Mononuclear cell (primary cell): ENCODE results near the gene NCKAP5L. TPM values are rescaled to one million over a fixed set of nuclear protein-coding genes. Genes with fewer than 3 reads are reported as not detected.

ENCODE experiments used
- H3K27me3 ChIP-seq: 2 replicates; pipeline ENCODE4 v1.6.0; 2011; ENCODE audit warnings: low read length, control low read depth; ENCODE audit not compliant: insufficient read depth
- H3K4me1 ChIP-seq: 2 replicates; pipeline ENCODE4 v1.5.1; 2011; ENCODE audit warnings: mild to moderate bottlenecking, low read length, control low read depth; ENCODE audit not compliant: insufficient read depth
- H3K4me3 ChIP-seq: 2 replicates; pipeline ENCODE4 v1.5.1; 2011; ENCODE audit warnings: mild to moderate bottlenecking, low read length, moderate library complexity
- H3K9me3 ChIP-seq: 2 replicates; pipeline ENCODE4 v1.5.1; 2011; ENCODE audit warnings: low read depth, mild to moderate bottlenecking, control low read depth, low read length
- total RNA-seq: library from RNA; depleted of rRNA; stranded (reverse); fragments of >200 nt; gene quantifications from one replicate; pipeline ENCODE4 v1.2.3, GENCODE V29; 2012

Gene NCKAP5L
- total RNA-seq, 1 donor = 13.7 TPM

GRCh38 chr12:49818241-49818895 is 9.8 kb downstream of the NCKAP5L start:
- no peaks in the 10 kb centered on the region for H3K27me3 ChIP-seq
- H3K9me3 ChIP-seq = no peaks in the 10 kb centered on the region
- H3K4me1 ChIP-seq = peaks cover 25% of the 10 kb centered on the region
- no peak overlapping the region for H3K4me3 ChIP-seq

- H3K4me3 ChIP-seq = no peak overlapping the region
- no peaks in the 10 kb centered on the region for H3K27me3 ChIP-seq
- peaks cover 7% of the 10 kb centered on the region for H3K4me1 ChIP-seq
- no peaks in the 10 kb centered on the region for H3K9me3 ChIP-seq
These were observed 15.1 kb downstream of the NCKAP5L start for GRCh38 chr12:49813131-49813530.

- Histone ChIP-seq H3K4me1 (peaks cover 7% of the 10 kb centered on the region), H3K27me3 (no peaks in the 10 kb centered on the region), H3K4me3 (no peak overlapping the region), H3K9me3 (no peaks in the 10 kb centered on the region)
These were observed 16.2 kb downstream of the NCKAP5L start for GRCh38 chr12:49811961-49812401.

- H3K4me1 ChIP-seq = peaks cover 7% of the 10 kb centered on the region
- H3K4me3 ChIP-seq = no peak overlapping the region
- no peaks in the 10 kb centered on the region for H3K27me3 ChIP-seq
These were observed 17.1 kb downstream of the NCKAP5L start for GRCh38 chr12:49811136-49811535.

DNA sequence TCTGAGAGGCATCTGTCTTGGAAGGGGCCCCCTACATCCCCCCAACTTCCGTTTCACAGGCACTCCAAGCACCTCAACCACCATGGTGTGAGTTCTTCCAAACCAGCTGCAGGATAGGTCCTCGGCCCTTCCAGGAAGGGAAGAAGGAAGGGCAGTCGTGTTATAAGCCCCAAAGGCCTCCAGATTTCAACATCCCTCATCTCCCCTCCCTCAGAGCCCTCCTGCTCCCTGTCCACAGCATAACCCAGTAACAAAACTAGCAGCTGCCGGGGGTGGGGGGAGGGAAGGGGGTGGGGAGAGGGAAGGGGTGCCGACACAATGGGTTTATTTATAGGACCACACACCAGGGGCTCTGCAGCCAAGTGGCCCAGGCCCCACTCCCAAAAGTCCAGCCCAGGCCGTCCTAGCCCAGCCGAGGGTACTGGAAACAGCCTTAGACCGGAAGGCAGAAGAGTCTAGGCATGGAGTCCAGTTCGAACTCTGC is 18.3 kb downstream of the NCKAP5L start:
- Histone ChIP-seq H3K9me3 (no peaks in the 10 kb centered on the region), H3K27me3 (no peaks in the 10 kb centered on the region), H3K4me1 (no peaks in the 10 kb centered on the region), H3K4me3 (no peak overlapping the region)

More at GRCh38 chr12:49811136-49811535, 17.1 kb downstream of the NCKAP5L start:
- H3K9me3 ChIP-seq = no peaks in the 10 kb centered on the region

- no peaks in the 10 kb centered on the region for H3K27me3 ChIP-seq
- H3K9me3 ChIP-seq = no peaks in the 10 kb centered on the region
- no peak overlapping the region for H3K4me3 ChIP-seq
- no peaks in the 10 kb centered on the region for H3K4me1 ChIP-seq
These were observed 18.8 kb downstream of the NCKAP5L start for GRCh38 chr12:49809381-49809905.

DNA sequence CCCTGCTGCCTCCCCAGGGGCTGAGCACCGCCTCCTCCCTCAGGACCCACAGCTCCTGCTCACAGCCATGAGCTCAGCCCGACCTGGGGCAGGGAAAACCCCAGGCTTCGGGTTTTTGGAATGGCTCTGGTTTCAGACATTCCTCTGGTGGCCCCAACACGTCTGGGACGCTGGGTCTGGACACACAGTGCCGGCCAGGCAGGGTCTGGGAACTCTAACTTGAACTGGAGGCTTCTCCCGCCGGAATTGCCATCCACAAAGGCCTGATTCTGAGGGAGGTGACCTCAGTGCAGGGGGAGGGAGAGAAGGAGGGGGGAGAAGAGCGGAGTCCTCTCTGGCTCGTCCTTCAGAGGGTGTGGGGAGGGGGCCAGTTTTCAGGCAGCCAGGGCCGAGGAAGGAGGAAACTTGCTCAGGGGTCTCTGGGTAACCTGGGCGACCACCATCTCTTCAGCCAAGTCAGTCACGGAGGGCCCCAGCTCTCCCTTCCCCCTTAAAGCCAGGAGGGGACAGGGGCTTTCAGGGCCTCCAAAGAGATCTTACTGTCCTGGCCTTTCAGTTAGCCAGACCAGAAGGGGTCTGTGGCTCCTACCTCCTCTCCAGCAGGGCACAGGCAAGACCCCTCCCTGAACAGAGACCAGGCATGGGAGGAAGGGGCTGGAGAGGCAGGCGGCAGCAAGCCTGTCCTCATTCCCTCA is 19.4 kb downstream of the NCKAP5L start:
- no peaks in the 10 kb centered on the region for H3K4me1 ChIP-seq
- H3K9me3 ChIP-seq = no peaks in the 10 kb centered on the region
- no peaks in the 10 kb centered on the region for H3K27me3 ChIP-seq
- H3K4me3 ChIP-seq = no peak overlapping the region

- no peaks in the 10 kb centered on the region for H3K9me3 ChIP-seq
- H3K4me1 ChIP-seq = no peaks in the 10 kb centered on the region
- H3K27me3 ChIP-seq = no peaks in the 10 kb centered on the region
- H3K4me3 ChIP-seq = no peak overlapping the region
These were observed 20.1 kb downstream of the NCKAP5L start for GRCh38 chr12:49807991-49808580.

DNA sequence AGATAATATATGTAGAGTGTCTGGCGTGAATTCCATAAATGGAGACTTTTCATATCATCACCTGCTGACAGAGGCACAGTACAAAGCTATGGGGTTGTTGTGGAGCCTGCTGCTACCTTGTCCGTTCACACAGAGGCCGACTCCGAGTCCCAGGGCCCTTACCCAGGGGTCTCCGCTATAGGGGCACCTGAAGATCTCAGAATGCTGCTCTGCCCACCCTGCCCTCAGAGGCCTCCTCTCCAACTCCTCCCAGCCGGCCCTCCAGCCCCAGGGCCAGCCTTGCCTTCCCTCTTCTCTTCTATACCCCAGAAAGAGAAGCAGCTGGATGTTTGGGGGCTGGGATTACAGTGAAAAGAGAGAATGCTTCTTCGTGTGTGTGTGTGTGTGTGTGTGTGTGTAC is 21.3 kb downstream of the NCKAP5L start:
- no peaks in the 10 kb centered on the region for H3K9me3 ChIP-seq
- H3K4me3 ChIP-seq = no peak overlapping the region
- no peaks in the 10 kb centered on the region for H3K4me1 ChIP-seq
- no peaks in the 10 kb centered on the region for H3K27me3 ChIP-seq

GRCh38 chr12:49806321-49806813 is 21.8 kb downstream of the NCKAP5L start:
- no peaks in the 10 kb centered on the region for H3K4me1 ChIP-seq
- H3K9me3 ChIP-seq = no peaks in the 10 kb centered on the region
- no peaks in the 10 kb centered on the region for H3K27me3 ChIP-seq
- H3K4me3 ChIP-seq = no peak overlapping the region

- Histone ChIP-seq H3K9me3 (no peaks in the 10 kb centered on the region), H3K4me3 (no peak overlapping the region), H3K27me3 (no peaks in the 10 kb centered on the region), H3K4me1 (no peaks in the 10 kb centered on the region)
These were observed 22.8 kb downstream of the NCKAP5L start for GRCh38 chr12:49805409-49805808.

GRCh38 chr12:49804821-49805220 is 23.4 kb downstream of the NCKAP5L start:
- no peaks in the 10 kb centered on the region for H3K4me1 ChIP-seq
- H3K27me3 ChIP-seq = no peaks in the 10 kb centered on the region
- H3K9me3 ChIP-seq = no peaks in the 10 kb centered on the region
- H3K4me3 ChIP-seq = no peak overlapping the region

GRCh38 chr12:49803693-49804450 is 24.3 kb downstream of the NCKAP5L start:
- no peaks in the 10 kb centered on the region for H3K27me3 ChIP-seq
- no peaks in the 10 kb centered on the region for H3K4me1 ChIP-seq
- H3K4me3 ChIP-seq = no peak overlapping the region
- no peaks in the 10 kb centered on the region for H3K9me3 ChIP-seq

- H3K27me3 ChIP-seq = no peaks in the 10 kb centered on the region
- H3K9me3 ChIP-seq = no peaks in the 10 kb centered on the region
- H3K4me1 ChIP-seq = peaks cover 17% of the 10 kb centered on the region
- no peak overlapping the region for H3K4me3 ChIP-seq
These were observed 26.8 kb downstream of the NCKAP5L start for GRCh38 chr12:49801141-49802063.
